K562 (cell line): Measurements from ENCODE around the gene NANOG. TPM values are rescaled to one million over a fixed set of nuclear protein-coding genes. Genes with fewer than 3 reads are reported as not detected.

Experiments used
- ATAC-seq: fragments of 200-7000 bp; cut with Tn5 transposase; 3 replicates; pipeline ENCODE4 v1.9.1; 2020; ENCODE audit warnings: moderate library complexity
- BruUV-seq: library from RNA; stranded (reverse); fragments of 400-500 nt; replicated peaks from 2 replicates; lab custom pipeline; 2021; lab: Mats Ljungman, UMichigan
- CTCF ChIA-PET: fragments of 300-600 bp; formaldehyde crosslinking; extraction: SDS; loops from one replicate; lab custom pipeline; 2021; ENCODE audit warnings: low intra/inter-chr PET ratio; lab: Yijun Ruan, JAX
- POLR2A ChIA-PET: fragments of 300-600, 350-650 bp; sonication (Branson Sonifier 250); formaldehyde crosslinking; extraction: SDS; loops from one replicate; lab custom pipeline; 2021; ENCODE audit warnings: antibody characterized with exemption, inconsistent platforms; lab: Yijun Ruan, JAX
- DNase-seq, 4 experiments: peaks; one replicate each; pipeline versions ENCODE4 v3.0.0 to v3.0.0-alpha.2; 2011 to 2018; ENCODE audit warnings: low spot score in 3 of 4, mixed read lengths in 3 of 4; ENCODE audit errors: extremely low read depth in 1 of 4
- FAIRE-seq: peaks from 2 replicates; lab custom pipeline; 2011; peaks lifted over from hg19 to GRCh38; lab: Jason Lieb, UNC
- H2AFZ ChIP-seq: 2 replicates; pipeline ENCODE4 v1.6.0; 2011; ENCODE audit warnings: low read depth, low read length, control low read depth, inconsistent platforms
- H3K27ac ChIP-seq: fragments of 200-600 bp; 3 replicates; pipeline ENCODE4 v1.8.0; 2011; ENCODE audit warnings: low read depth, mild to moderate bottlenecking, control low read depth, inconsistent platforms, low read length, moderate library complexity, mixed read lengths; ENCODE audit errors: extremely low read depth
- H3K27me3 ChIP-seq, 2 experiments: fragments of 300-600 bp in 1 of 2; 2 replicates in 1 of 2; 3 replicates in 1 of 2; pipeline versions ENCODE4 v1.6.0 to v1.8.0; 2011; ENCODE audit warnings: inconsistent platforms in 2 of 2, low read length in 2 of 2, mild to moderate bottlenecking in 1 of 2, mixed read lengths in 1 of 2, moderate library complexity in 1 of 2; ENCODE audit not compliant: control insufficient read depth in 2 of 2, insufficient read depth in 2 of 2
- H3K36me3 ChIP-seq: fragments of 300-600 bp; 3 replicates; pipeline ENCODE4 v1.8.0; 2011; ENCODE audit warnings: mild to moderate bottlenecking, low read length, inconsistent platforms; ENCODE audit not compliant: control insufficient read depth, insufficient read depth
- H3K4me1 ChIP-seq, 2 experiments: fragments of 200-600 bp in 1 of 2; replicated peaks in 1 of 2; 2 replicates in 1 of 2; 3 replicates in 1 of 2; pipeline versions ENCODE4 v1.5.1 to v1.8.0; 2011; ENCODE audit warnings: inconsistent platforms in 2 of 2, low read length in 2 of 2, mild to moderate bottlenecking in 1 of 2, mixed read lengths in 1 of 2, moderate library complexity in 1 of 2; ENCODE audit not compliant: control insufficient read depth in 2 of 2, insufficient read depth in 2 of 2
- H3K4me2 ChIP-seq: 2 replicates; pipeline ENCODE4 v1.6.1; 2011; ENCODE audit warnings: low read length, control low read depth, inconsistent platforms, mixed read lengths; ENCODE audit not compliant: insufficient read depth
- H3K4me3 ChIP-seq: fragments of 200-600 bp; sonication (generic), shearing (Covaris generic); 2 replicates; pipeline ENCODE4 v1.5.1; 2016; ENCODE audit warnings: control low read depth, inconsistent platforms
- H3K79me2 ChIP-seq: fragments of 200-600 bp; 3 replicates; pipeline ENCODE4 v1.8.0; 2011; ENCODE audit warnings: low read length, inconsistent platforms; ENCODE audit not compliant: control insufficient read depth, insufficient read depth
- H3K9ac ChIP-seq, 2 experiments: 2 replicates each; pipeline versions ENCODE4 v1.6.0 to v1.6.1; 2011; ENCODE audit warnings: low read depth in 2 of 2, low read length in 2 of 2, control low read depth in 1 of 2, inconsistent platforms in 1 of 2, mild to moderate bottlenecking in 1 of 2, mixed read lengths in 1 of 2; ENCODE audit not compliant: insufficient read depth in 1 of 2
- H3K9me1 ChIP-seq: one replicate; pipeline ENCODE4 v1.6.0; 2011; ENCODE audit warnings: inconsistent platforms, mild to moderate bottlenecking, low read length, moderate library complexity; ENCODE audit not compliant: control insufficient read depth, insufficient read depth
- H3K9me3 ChIP-seq: replicated peaks from 2 replicates; pipeline ENCODE4 v1.5.1; 2011; ENCODE audit warnings: low read depth, low read length, inconsistent platforms; ENCODE audit not compliant: control insufficient read depth, insufficient read depth
- H4K20me1 ChIP-seq: replicated peaks from 2 replicates; pipeline ENCODE4 v1.6.1; 2011; ENCODE audit warnings: low read length, inconsistent platforms, mixed read lengths; ENCODE audit not compliant: control insufficient read depth, insufficient read depth
- CBX5 ChIP-seq: IDR thresholded peaks from 2 replicates; pipeline ENCODE4 v1.6.1; 2014; ENCODE audit warnings: low read depth, borderline replicate concordance
- RNF219 ChIP-seq: fragments of 250-450 bp; sonication (Bioruptor Pico); IDR thresholded peaks from 2 replicates; pipeline ENCODE4 v1.5.0; 2022; ENCODE audit warnings: mild to moderate bottlenecking
- TOE1 ChIP-seq, 2 experiments: fragments of 450-650 bp in 1 of 2; sonication (generic) in 1 of 2; formaldehyde crosslinking in 1 of 2; IDR thresholded peaks; 2 replicates each; pipeline versions ENCODE4 v1.7.1 to v1.8.0; 2016 to 2022; ENCODE audit warnings: borderline replicate concordance in 2 of 2, mild to moderate bottlenecking in 2 of 2, antibody characterized with exemption in 1 of 2, inconsistent platforms in 1 of 2, low read depth in 1 of 2, missing genetic modification reagents in 1 of 2, moderate library complexity in 1 of 2
- XRCC4 ChIP-seq: IDR thresholded peaks from one replicate; pipeline ENCODE4 v1.6.1; 2011; ENCODE audit not compliant: insufficient read depth, insufficient read length; ENCODE audit errors: extremely low read depth
- ZMIZ1 ChIP-seq, 2 experiments: fragments of 150-350 bp in 1 of 2; IDR thresholded peaks; 2 replicates each; pipeline ENCODE4 v1.6.1; 2012 to 2016; ENCODE audit warnings: low read depth in 2 of 2, low read length in 2 of 2, mild to moderate bottlenecking in 1 of 2, moderate library complexity in 1 of 2
- ZNF639 ChIP-seq, 2 experiments: fragments of 200-800 bp in 1 of 2; sonication (Bioruptor generic) in 1 of 2; sonication (generic) in 1 of 2; formaldehyde crosslinking in 1 of 2; IDR thresholded peaks in 1 of 2; conservative IDR thresholded peaks in 1 of 2; 2 replicates each; pipeline versions ENCODE4 v1.5.0 to v1.6.1; 2016 to 2020; ENCODE audit warnings: missing compliant biosample characterization in 1 of 2, missing genetic modification characterization in 1 of 2, missing genetic modification reagents in 1 of 2
- WGBS: fragments of 100-300 bp; shearing (Covaris generic); methylation state at CpG from one replicate; pipeline ENCODE4 v1.1.6; 2016; ENCODE audit warnings: low coverage, mixed read lengths; ENCODE audit not compliant: insufficient coverage; ENCODE audit errors: missing lambda C conversion rate; 5-methylcytosine and 5-hydroxymethylcytosine counted together
- in situ Hi-C: fragments of 300-500 bp; cut with MboI; formaldehyde crosslinking; loops from 4 replicates; pipeline ENCODE4 v1.15.0; 2018; ENCODE audit warnings: inconsistent platforms, mixed read lengths
- intact Hi-C: fragments of 100-400 bp; cut with micrococcal nuclease; formaldehyde crosslinking; loops from 2 replicates; pipeline ENCODE4 v1.14.2; 2022
- polyA plus RNA-seq, 8 experiments: library from polyadenylated mRNA; depleted of rRNA in 4 of 8; stranded (reverse) in 5 of 8; unstranded in 3 of 8; fragments of >200 nt; fragmentation: Nextera tagmentation in 2 of 8; fragmentation: Illumina TruSeq in 1 of 8; extraction: Ambion mirVana in 2 of 8; extraction: Trizol in 1 of 8; gene quantifications; 2 replicates each; pipeline versions ENCODE4 v1.2.1 to v1.2.3, GENCODE V29; 2011 to 2014; ENCODE audit warnings: inconsistent platforms in 1 of 8, missing spikeins in 1 of 8
- total RNA-seq, 7 experiments: library from RNA; depleted of rRNA in 6 of 7; stranded (reverse); fragments of >200 nt in 6 of 7; fragmentation: Illumina TruSeq in 2 of 7; extraction: Trizol in 2 of 7; gene quantifications; 2 replicates each; pipeline versions ENCODE4 v1.2.1 to v1.2.3, GENCODE V29; 2011 to 2021; ENCODE audit warnings: low replicate concordance in 1 of 7

Gene NANOG
- total and polyA plus RNA-seq, 9 of the 15 experiments (the other 6 are each of a cell fraction or from before 2014, with no cell fraction given) = 0.04 TPM; not detected in 8

- peaks cover 0 to 11% of the 10 kb centered on the region in 2 experiments; a peak in 2 of 5 replicates for H3K27me3 ChIP-seq
- CTCF ChIA-PET = no interaction called here
- H3K79me2 ChIP-seq = no peaks in the 10 kb centered on the region
- in situ Hi-C loops = no loop called here
- no peaks in the 10 kb centered on the region for H3K36me3 ChIP-seq
- no peaks in the 10 kb centered on the region for H3K9me3 ChIP-seq
- intact Hi-C loops = no loop called here
- no peak overlapping the region for H3K4me2 ChIP-seq
- no peak overlapping the region for H3K9ac ChIP-seq
- 1% methylated on average over 5 of the region's 5 CpGs for WGBS
- H3K4me1 ChIP-seq = no peaks in the 10 kb centered on the region
- H3K9me1 ChIP-seq = no peaks in the 10 kb centered on the region
- POLR2A ChIA-PET = no interaction called here
- BruUV-seq = no TSS peak
- H3K27ac ChIP-seq = no peak overlapping the region
- ATAC-seq (no peak), DNase-seq (no peak), FAIRE-seq (no peak)
- no peak for TF ChIP-seq RNF219 (CRISPR knock-in tag)
- TF ChIP-seq ZMIZ1 (IDR thresholded peaks at IDR 0.05; ENCODE audit: low read depth in 2 of 2, low read length in 2 of 2) = no peak
- TF ChIP-seq ZNF639 (CRISPR knock-in tag; conservative IDR thresholded peaks at IDR 0.05 in 1 of 2, IDR thresholded peaks at IDR 0.05 in 1 of 2) = no peak
- no peak for TF ChIP-seq TOE1 (IDR thresholded peaks at IDR 0.05; ENCODE audit: borderline replicate concordance)
- TF ChIP-seq TOE1 (CRISPR knock-in tag; IDR thresholded peaks at IDR 0.05; ENCODE audit: borderline replicate concordance, low read depth) = no peak
- no peak for TF ChIP-seq CBX5
- TF ChIP-seq XRCC4 = no peak
- H3K4me3 ChIP-seq = no peak overlapping the region
- H2AFZ ChIP-seq = no peak overlapping the region
- H4K20me1 ChIP-seq = no peaks in the 10 kb centered on the region
Measured at GRCh38 chr12:7844116-7844515, 54.9 kb downstream of the NANOG start.
